Peyer's patch (tissue), 4 donors: ENCODE results near the gene DNAJC24. TPM values are rescaled to one million over a fixed set of nuclear protein-coding genes. Genes with fewer than 3 reads are reported as not detected.

Experiments
- DNase-seq, 3 donors: peaks; one replicate each; pipeline ENCODE4 v3.0.0-alpha.2; 2017 to 2019
- H3K27ac ChIP-seq, 4 donors: fragments of 200-600 bp; sonication (generic); one replicate each; pipeline ENCODE4 v1.5.1; 2016 to 2019
- H3K27me3 ChIP-seq, 2 donors: fragments of 200-600 bp; sonication (generic); one replicate each; pipeline ENCODE4 v1.5.1; 2019
- H3K36me3 ChIP-seq, 3 donors: fragments of 200-600 bp; sonication (generic); one replicate each; pipeline ENCODE4 v1.5.1; 2016 to 2019
- H3K4me1 ChIP-seq, 4 donors: fragments of 200-600 bp; sonication (generic); one replicate each; pipeline ENCODE4 v1.5.1; 2016 to 2019
- H3K4me3 ChIP-seq, 4 donors: fragments of 200-600 bp; sonication (generic); 1 replicate in 3 of 4; 2 replicates in 1 of 4; pipeline ENCODE4 v1.5.1; 2016 to 2019; ENCODE audit warnings: mild to moderate bottlenecking in 1 of 4
- H3K9me3 ChIP-seq, 4 donors: fragments of 200-600 bp; sonication (generic); one replicate each; pipeline ENCODE4 v1.5.1; 2016 to 2019; ENCODE audit warnings: mild to moderate bottlenecking in 1 of 4
- POLR2A ChIP-seq, 2 donors: fragments of 450-650 bp; IDR thresholded peaks; one replicate each; pipeline ENCODE4 v1.5.1; 2017; ENCODE audit warnings: antibody characterized with exemption in 2 of 2, mild to moderate bottlenecking in 2 of 2, moderate library complexity in 2 of 2
- total RNA-seq, 4 donors: library from RNA; depleted of rRNA; stranded (reverse); fragments of >200 nt; gene quantifications; one replicate each; pipeline ENCODE4 v1.1.0, GENCODE V29; 2016
- TF ChIP-seq, protein P1 (sequence below), 6 experiments: fragments of 450-650 bp in 4 of 6; fragments of 200-600 bp in 2 of 6; sonication (generic) in 1 of 6; IDR thresholded peaks; one replicate each; pipeline ENCODE4 v1.5.1; 2017 to 2019; ENCODE audit warnings: antibody characterized with exemption in 6 of 6, mild to moderate bottlenecking in 3 of 6, moderate library complexity in 1 of 6

DNAJC24 gene
- total RNA-seq, 4 donors from 2014 or later, result 12.1 to 17.3 (median 15.8) TPM

DNA sequence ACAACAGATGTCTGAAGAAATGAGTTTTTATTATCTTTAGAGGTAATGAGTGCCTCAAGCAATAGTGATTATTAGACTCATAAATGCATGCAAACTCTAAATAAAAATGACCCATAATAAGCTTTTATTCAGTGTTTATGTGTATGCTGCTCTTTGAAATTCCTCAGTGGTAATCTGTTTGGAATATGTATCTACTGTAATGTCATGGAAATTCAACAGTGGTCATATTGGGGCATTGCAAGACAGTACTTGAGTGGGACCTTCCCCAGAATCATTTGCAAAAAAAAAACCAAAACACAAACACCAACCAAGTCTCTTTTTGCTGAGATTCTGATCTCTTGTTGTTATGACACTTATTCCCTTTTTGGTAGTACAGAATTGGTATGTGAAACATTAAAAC lies 35.0 kb downstream of the DNAJC24 start:
- Histone ChIP-seq H3K4me3 (no peak overlapping the region), H3K4me1 (no peaks in the 10 kb centered on the region), H3K27me3 (no peaks in the 10 kb centered on the region), H3K9me3 (no peaks in the 10 kb centered on the region), H3K36me3 (no peaks in the 10 kb centered on the region), H3K27ac (no peak overlapping the region)
- TF ChIP-seq POLR2A (IDR thresholded peaks at IDR 0.05), result no peak
- TF ChIP-seq, protein P1, sequence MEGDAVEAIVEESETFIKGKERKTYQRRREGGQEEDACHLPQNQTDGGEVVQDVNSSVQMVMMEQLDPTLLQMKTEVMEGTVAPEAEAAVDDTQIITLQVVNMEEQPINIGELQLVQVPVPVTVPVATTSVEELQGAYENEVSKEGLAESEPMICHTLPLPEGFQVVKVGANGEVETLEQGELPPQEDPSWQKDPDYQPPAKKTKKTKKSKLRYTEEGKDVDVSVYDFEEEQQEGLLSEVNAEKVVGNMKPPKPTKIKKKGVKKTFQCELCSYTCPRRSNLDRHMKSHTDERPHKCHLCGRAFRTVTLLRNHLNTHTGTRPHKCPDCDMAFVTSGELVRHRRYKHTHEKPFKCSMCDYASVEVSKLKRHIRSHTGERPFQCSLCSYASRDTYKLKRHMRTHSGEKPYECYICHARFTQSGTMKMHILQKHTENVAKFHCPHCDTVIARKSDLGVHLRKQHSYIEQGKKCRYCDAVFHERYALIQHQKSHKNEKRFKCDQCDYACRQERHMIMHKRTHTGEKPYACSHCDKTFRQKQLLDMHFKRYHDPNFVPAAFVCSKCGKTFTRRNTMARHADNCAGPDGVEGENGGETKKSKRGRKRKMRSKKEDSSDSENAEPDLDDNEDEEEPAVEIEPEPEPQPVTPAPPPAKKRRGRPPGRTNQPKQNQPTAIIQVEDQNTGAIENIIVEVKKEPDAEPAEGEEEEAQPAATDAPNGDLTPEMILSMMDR (IDR thresholded peaks at IDR 0.05), result no peak
- DNase-seq, result no peak

DNA sequence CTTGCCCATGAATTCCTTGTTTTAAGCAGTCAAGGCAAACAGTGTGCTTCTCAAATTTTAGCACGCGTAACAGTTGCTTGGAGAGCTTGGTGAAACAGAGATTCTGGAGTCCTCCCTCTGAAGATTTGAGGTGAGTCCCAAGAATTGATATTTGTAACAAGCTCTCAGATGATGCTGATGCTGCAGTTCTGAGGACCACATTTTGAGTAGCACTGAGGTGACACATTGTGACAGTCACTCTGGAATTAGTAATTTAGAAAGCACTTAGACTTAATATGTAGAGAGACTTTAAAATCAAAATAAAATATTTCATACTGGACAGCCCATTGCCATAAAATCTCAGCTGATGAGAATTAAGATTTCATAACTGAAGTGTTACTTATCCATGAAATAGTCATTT lies 38.5 kb downstream of the DNAJC24 start:
- Histone ChIP-seq H3K27me3 (no peaks in the 10 kb centered on the region), H3K4me1 (no peaks in the 10 kb centered on the region), H3K27ac (no peak overlapping the region), H3K36me3 (no peaks in the 10 kb centered on the region), H3K4me3 (no peak overlapping the region), H3K9me3 (no peaks in the 10 kb centered on the region)
- TF ChIP-seq, protein P1 (IDR thresholded peaks at IDR 0.05), result no peak
- TF ChIP-seq POLR2A (IDR thresholded peaks at IDR 0.05), result no peak
- no peak for DNase-seq

DNA sequence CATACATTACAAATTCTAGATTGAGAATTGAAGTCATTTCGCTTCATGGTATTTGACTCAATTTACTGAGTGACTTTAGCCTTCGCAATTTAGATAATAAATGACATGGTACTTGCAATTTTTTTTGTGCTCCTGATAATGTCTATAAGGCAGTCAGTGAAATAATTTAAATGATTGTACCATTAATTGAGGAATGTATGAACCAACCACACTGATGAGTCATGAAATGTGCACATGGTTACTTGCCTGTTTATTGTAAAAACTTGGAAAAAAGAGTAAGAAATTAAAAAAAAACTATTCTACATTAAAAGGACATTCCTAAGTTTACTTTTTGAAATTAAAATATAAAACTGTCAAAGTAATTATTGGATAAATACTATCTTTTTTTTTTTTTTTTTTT lies 43.3 kb downstream of the DNAJC24 start:
- no peak for TF ChIP-seq POLR2A (IDR thresholded peaks at IDR 0.05)
- TF ChIP-seq, protein P1 (IDR thresholded peaks at IDR 0.05), result no peak
- no peaks in the 10 kb centered on the region for H3K36me3 ChIP-seq
- DNase-seq, result no peak
- no peak overlapping the region for H3K27ac ChIP-seq
- H3K27me3 ChIP-seq, result no peaks in the 10 kb centered on the region
- no peaks in the 10 kb centered on the region for H3K9me3 ChIP-seq
- no peaks in the 10 kb centered on the region for H3K4me1 ChIP-seq
- no peak overlapping the region for H3K4me3 ChIP-seq

DNA sequence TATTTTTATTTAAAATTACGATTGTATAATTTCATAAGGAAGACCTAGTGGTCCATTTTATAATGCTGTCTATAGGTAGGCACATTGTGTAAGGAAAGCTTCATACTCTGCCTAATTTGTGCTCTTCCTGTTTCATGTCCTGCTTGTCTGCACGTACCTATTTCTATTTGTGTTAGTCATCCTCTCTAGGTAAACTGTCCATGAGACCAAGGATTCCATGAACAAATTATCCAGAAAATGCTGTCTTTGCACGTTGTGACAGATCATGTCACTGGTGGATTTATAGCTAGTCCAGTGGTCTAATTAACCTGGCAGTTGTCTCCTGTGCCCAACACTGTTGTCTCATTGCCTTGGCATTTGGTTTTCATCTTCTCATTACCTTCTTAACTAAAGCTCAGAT lies 44.7 kb downstream of the DNAJC24 start:
- no peaks in the 10 kb centered on the region for H3K36me3 ChIP-seq
- no peaks in the 10 kb centered on the region for H3K9me3 ChIP-seq
- no peak for TF ChIP-seq POLR2A (IDR thresholded peaks at IDR 0.05)
- TF ChIP-seq, protein P1 (IDR thresholded peaks at IDR 0.05), result no peak
- no peaks in the 10 kb centered on the region for H3K27me3 ChIP-seq
- H3K27ac ChIP-seq, result no peak overlapping the region
- H3K4me3 ChIP-seq, result no peak overlapping the region
- no peak for DNase-seq
- no peaks in the 10 kb centered on the region for H3K4me1 ChIP-seq

DNA sequence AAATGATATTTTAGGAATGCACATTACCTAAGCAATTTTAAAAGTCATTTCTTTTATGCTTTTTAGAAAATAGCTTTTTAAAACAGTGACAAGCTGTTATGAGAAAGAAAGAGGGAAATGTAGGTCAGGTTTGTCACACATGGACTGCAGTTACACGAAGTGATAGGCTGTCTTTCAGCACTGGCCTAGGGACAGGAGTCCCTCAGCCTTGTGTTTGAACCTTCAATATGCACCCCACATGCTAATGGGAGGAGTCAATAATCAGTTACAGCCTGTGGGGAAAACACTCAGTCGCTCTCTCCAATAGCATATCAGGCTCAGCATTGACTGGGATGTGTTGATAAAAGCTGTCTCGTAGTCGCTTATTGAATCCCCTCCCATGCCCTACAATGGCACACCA lies 45.8 kb downstream of the DNAJC24 start:
- no peak for DNase-seq
- Histone ChIP-seq H3K4me1 (no peaks in the 10 kb centered on the region), H3K36me3 (no peaks in the 10 kb centered on the region), H3K27ac (no peak overlapping the region), H3K4me3 (no peak overlapping the region), H3K9me3 (no peaks in the 10 kb centered on the region), H3K27me3 (no peaks in the 10 kb centered on the region)
- TF ChIP-seq POLR2A (IDR thresholded peaks at IDR 0.05), result no peak
- TF ChIP-seq, protein P1 (IDR thresholded peaks at IDR 0.05), result no peak

DNA sequence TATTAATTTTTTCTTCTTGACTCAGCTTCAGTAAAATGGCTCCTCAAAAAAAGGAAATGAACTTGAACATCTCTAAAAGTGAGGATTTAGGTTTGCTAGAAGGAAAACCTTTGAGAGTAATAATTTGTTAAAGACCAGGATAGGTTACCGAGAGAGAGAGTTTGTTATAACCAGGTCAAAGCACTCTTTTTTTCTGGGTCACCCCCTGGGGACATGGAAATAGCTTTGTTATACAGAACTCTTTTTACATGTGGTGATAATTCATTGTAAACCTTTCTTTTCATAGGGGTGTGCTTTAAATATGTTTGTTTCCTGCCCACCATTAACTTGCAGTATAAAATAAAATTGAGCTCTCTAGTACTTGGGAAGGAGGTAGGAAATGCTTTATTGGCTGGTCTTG lies 47.7 kb downstream of the DNAJC24 start:
- no peaks in the 10 kb centered on the region for H3K27me3 ChIP-seq
- H3K9me3 ChIP-seq, result no peaks in the 10 kb centered on the region
- H3K27ac ChIP-seq, result no peak overlapping the region
- TF ChIP-seq, protein P1 (IDR thresholded peaks at IDR 0.05), result no peak
- no peak for TF ChIP-seq POLR2A (IDR thresholded peaks at IDR 0.05)
- no peak overlapping the region for H3K4me3 ChIP-seq
- H3K4me1 ChIP-seq, result no peaks in the 10 kb centered on the region
- no peaks in the 10 kb centered on the region for H3K36me3 ChIP-seq
- no peak for DNase-seq
